SK-N-SH treated with all-trans-retinoic acid at 6 μM for 48 hours (cell line): ENCODE measurements around the gene ABRAXAS1.

Experiments
- GLIS3 ChIP-seq: fragments of 250-450 bp; sonication (Bioruptor Pico); IDR thresholded peaks from 2 replicates; pipeline ENCODE4 v1.5.0; 2020; ENCODE audit warnings: mild to moderate bottlenecking, moderate library complexity
- ISL1 ChIP-seq: fragments of 250-450 bp; sonication (Bioruptor Pico); IDR thresholded peaks from 2 replicates; pipeline ENCODE4 v2.1.2; 2022; ENCODE audit warnings: mild to moderate bottlenecking, moderate library complexity
- TF ChIP-seq, protein P1 (sequence below): fragments of 250-450 bp; sonication (Bioruptor Pico); IDR thresholded peaks from 2 replicates; pipeline ENCODE4 v1.8.0; 2020; ENCODE audit warnings: mild to moderate bottlenecking, moderate library complexity, borderline replicate concordance

DNA sequence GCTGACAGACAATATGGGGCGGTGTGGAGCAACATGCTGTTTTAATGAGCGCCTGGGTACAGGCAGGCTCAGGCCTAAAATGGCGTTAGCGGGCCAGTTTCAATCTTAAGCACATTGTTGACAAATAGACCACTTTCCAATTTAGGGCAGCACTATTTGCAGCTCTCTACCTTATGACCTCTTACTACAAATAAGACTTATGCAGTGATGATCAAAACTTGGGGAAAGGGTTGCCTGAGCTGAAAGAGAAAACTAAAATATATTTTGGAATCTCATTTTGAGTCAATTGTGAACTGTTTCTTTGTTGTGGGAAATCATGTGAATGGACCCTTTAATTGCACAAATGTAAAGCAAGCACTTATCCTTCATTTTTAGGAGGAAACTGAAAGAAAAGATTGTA is 25.5 kb upstream of the ABRAXAS1 start:
- TF ChIP-seq, protein P1, sequence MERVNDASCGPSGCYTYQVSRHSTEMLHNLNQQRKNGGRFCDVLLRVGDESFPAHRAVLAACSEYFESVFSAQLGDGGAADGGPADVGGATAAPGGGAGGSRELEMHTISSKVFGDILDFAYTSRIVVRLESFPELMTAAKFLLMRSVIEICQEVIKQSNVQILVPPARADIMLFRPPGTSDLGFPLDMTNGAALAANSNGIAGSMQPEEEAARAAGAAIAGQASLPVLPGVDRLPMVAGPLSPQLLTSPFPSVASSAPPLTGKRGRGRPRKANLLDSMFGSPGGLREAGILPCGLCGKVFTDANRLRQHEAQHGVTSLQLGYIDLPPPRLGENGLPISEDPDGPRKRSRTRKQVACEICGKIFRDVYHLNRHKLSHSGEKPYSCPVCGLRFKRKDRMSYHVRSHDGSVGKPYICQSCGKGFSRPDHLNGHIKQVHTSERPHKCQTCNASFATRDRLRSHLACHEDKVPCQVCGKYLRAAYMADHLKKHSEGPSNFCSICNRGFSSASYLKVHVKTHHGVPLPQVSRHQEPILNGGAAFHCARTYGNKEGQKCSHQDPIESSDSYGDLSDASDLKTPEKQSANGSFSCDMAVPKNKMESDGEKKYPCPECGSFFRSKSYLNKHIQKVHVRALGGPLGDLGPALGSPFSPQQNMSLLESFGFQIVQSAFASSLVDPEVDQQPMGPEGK (CRISPR knock-in tag): no peak
- TF ChIP-seq GLIS3 (CRISPR knock-in tag): no peak
- no peak for TF ChIP-seq ISL1 (CRISPR knock-in tag)
